ENCODE measurements around the gene PNMA8C.

DNA sequence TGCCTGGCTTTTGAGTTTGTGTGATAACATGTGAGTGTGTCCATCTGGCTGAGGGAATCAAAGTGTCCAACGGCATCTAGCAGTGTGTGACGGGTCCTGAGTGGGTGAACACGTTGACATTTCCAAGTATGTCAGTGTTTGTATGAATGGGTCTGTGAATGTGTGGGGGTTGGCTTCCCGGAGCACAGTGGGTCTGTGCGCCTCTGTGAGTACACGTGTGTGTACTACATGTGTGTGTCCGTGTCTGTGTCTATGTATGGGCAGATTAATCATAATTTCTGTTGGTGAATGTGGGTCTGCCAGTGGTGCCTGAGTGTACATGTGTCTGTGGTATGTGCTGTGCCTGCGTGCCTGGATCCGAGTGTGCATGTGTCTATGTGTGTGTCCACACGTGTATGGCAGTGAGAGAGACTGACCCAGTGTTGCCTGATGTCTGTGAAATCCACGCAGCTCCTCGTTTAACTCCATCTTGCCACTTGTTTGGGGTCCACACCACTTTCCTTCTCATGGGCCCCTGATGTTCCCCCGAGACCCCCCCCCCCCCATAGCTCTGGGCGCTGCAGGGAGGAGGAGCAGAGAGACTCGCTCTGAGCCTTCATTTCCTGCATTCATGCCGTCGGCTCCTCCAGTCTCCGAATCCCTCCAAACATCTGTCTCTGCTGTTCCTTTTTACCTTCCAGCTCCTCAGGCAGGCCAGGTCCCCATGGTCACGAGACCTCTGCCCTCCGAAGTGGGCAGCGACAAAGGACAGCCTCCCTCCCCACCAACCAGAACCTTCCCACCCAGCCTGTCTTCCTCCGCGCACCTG is 20.7 kb downstream of the PNMA8C start:
- no peak for TF ChIP-seq CTCF (IDR thresholded peaks at IDR 0.05)
- no peak for TF ChIP-seq POLR2A (IDR thresholded peaks at IDR 0.05)
